ENCODE results near the gene PRR22. TPM values are rescaled to one million over a fixed set of nuclear protein-coding genes. Genes with fewer than 3 reads are reported as not detected.

PRR22 gene
- total RNA-seq, 1 donor from 2014 or later = 5.4 TPM

DNA sequence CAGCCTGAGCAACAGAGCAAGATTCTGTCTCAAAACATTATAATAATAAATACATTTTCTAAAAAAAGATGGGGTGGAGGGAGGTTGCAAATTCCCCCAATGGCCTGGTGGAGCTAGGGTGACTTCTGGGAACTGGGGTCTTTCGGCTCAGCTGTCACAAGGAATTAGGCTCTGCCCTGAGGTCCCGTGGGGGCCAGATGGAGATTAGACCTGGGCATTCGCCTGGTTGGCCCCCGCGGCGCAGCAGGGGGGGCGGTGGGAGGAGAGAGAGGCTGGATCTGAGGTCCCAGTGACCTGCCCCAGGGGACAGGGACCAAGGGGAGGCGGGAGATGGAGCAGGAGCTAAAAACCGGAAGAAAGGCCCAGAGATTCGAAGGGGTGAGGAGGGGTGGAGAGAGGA, 40.2 kb upstream of the PRR22 start:
- Mint-ChIP-seq H3K4me3 (no peak overlapping the region), H3K9me3 (no peaks in the 10 kb centered on the region), H3K27ac (no peak overlapping the region), H3K27me3 (ENCODE audit: low read depth) (peaks cover 4% of the 10 kb centered on the region), H3K4me1 (peaks cover 8% of the 10 kb centered on the region), H3K36me3 (no peaks in the 10 kb centered on the region)
- TF ChIP-seq, protein P1, sequence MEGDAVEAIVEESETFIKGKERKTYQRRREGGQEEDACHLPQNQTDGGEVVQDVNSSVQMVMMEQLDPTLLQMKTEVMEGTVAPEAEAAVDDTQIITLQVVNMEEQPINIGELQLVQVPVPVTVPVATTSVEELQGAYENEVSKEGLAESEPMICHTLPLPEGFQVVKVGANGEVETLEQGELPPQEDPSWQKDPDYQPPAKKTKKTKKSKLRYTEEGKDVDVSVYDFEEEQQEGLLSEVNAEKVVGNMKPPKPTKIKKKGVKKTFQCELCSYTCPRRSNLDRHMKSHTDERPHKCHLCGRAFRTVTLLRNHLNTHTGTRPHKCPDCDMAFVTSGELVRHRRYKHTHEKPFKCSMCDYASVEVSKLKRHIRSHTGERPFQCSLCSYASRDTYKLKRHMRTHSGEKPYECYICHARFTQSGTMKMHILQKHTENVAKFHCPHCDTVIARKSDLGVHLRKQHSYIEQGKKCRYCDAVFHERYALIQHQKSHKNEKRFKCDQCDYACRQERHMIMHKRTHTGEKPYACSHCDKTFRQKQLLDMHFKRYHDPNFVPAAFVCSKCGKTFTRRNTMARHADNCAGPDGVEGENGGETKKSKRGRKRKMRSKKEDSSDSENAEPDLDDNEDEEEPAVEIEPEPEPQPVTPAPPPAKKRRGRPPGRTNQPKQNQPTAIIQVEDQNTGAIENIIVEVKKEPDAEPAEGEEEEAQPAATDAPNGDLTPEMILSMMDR (IDR thresholded peaks at IDR 0.05; ENCODE audit: unreplicated experiment) = no peak
- no peak for DNase-seq (ENCODE audit: low spot score in 2 of 2, unreplicated experiment in 2 of 2)

DNA sequence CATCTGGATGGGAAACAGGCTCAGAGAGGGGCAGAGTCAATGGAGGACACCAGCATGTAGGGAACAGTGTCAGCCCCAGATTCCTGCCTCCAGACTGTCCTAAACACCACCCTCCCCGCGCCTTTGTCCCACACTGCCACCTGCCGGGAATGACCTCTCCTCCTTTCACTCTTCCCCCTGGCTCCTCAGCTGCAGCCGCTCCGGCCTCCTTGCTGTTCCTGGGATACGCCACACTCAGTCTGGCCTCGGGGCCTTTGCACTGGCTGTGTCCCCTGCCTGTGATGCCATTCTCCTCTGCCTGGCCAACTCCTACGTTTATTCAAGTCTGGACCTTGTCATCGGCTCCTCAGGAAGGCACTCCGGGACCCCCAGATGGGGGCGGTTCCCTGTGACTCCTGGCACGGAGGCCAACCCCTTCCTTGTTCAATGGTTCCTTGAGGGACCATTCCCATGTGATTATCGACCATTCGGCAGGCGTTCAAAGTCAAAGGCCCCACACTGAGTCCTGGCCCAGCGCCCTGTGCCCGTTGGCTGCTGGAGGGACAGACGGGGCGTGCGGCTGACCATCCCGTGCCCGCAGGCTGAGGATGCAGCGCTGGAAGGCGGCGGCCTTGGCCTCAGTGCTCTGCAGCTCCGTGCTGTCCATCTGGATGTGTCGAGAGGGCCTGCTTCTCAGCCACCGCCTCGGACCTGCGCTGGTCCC, 39.2 kb upstream of the PRR22 start:
- Mint-ChIP-seq H3K9me3 (no peaks in the 10 kb centered on the region), H3K36me3 (no peaks in the 10 kb centered on the region), H3K4me3 (no peak overlapping the region), H3K27ac (no peak overlapping the region), H3K27me3 (ENCODE audit: low read depth) (peaks cover 4% of the 10 kb centered on the region), H3K4me1 (peaks cover 8% of the 10 kb centered on the region)
- DNase-seq (ENCODE audit: low spot score in 2 of 2, unreplicated experiment in 2 of 2) = no peak
- TF ChIP-seq, protein P1 (IDR thresholded peaks at IDR 0.05; ENCODE audit: unreplicated experiment) = no peak

DNA sequence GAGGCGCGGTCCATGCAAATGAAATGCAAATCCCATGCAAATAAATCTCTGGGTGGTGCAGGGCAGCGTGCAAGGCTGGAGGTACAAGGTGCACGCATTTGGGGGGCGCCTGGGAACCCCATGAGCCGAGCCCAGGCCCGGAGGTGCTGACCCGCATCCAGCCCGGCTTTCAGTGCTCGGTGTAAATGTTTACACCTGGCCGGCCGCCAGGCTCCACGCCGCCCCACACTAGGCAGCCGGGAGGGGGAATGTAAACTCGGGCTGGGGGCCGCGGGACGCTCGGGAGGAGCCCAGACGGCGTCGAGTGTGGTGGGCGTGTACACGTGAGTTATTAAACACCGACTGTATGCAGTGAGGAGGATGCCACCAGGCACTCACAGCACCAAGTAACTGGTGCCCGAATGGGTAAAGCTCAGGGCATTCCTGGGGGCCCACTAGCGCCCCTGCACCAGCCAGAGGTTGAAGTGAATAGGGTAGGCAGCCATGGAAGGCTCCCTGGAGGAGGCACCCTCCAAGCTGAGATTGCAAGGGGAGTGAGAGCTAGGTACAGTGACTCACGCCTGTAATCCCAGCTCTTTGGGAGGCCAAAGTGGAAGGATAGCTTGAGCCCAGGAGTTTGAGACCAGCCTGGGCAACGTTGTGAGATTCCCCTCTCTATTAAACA, 37.8 kb upstream of the PRR22 start:
- no peaks in the 10 kb centered on the region for H3K9me3 Mint-ChIP-seq
- no peak overlapping the region for H3K27ac Mint-ChIP-seq
- H3K27me3 Mint-ChIP-seq (ENCODE audit: low read depth) = peaks cover 9% of the 10 kb centered on the region
- H3K4me1 Mint-ChIP-seq = peaks cover 4% of the 10 kb centered on the region
- H3K36me3 Mint-ChIP-seq = no peaks in the 10 kb centered on the region
- DNase-seq (ENCODE audit: low spot score in 2 of 2, unreplicated experiment in 2 of 2) = no peak
- TF ChIP-seq, protein P1 (IDR thresholded peaks at IDR 0.05; ENCODE audit: unreplicated experiment) = no peak
- no peak overlapping the region for H3K4me3 Mint-ChIP-seq

DNA sequence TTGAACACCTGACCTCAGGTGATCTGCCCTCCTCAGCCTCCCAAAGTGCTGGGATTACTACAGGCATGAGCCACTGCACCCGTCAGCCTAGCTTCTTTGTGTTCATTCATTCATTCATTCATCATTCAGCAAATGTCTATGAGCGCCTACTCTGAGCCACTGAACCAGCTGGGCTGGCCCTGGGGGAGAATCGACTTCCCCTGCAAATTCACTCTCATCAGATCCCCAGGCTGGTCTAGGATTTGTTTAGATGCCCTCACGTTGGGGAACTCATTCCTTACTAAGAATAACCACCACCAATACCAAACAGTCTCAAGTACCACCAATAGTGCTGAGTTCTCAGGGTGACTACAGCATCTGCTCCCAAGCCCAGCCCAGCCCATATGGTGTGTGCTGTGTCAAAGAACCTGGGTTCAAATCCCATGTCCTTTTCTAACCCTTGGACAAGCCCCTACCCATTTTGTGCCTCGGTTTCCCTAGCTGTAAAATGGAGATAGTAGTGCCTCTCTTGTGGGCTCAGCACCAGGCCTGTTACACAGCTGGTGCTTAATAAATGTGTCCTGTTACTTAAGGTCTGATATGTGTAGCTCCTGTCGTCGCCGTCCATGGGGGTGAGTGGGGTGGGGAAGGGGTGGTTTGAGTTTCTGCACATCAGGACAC, 37.1 kb upstream of the PRR22 start:
- DNase-seq (ENCODE audit: low spot score in 2 of 2, unreplicated experiment in 2 of 2) = no peak
- H3K4me3 Mint-ChIP-seq = no peak overlapping the region
- H3K9me3 Mint-ChIP-seq = no peaks in the 10 kb centered on the region
- H3K36me3 Mint-ChIP-seq = no peaks in the 10 kb centered on the region
- TF ChIP-seq, protein P1 (IDR thresholded peaks at IDR 0.05; ENCODE audit: unreplicated experiment) = no peak
- no peak overlapping the region for H3K27ac Mint-ChIP-seq
- H3K27me3 Mint-ChIP-seq (ENCODE audit: low read depth) = peaks cover 14% of the 10 kb centered on the region
- H3K4me1 Mint-ChIP-seq = no peaks in the 10 kb centered on the region

DNA sequence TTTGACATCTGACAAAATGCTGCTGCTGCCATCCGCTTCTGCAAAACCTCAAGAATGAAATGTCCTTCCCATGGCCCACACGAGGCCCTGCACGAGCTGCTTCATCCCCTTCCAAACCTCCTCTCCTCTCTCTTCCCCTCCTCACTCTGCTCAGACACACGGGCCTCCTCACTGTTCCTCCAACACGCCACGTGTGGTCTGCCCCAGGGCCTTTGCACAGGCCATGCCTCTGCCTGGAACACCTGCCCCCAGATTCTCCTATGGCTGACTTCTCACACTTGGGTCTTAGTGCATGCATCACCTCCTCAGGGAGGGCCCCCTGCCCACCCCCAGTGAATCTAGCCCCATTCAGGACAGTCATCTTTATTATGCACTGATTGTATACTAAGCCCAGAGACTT, 36.2 kb upstream of the PRR22 start:
- DNase-seq (ENCODE audit: low spot score in 2 of 2, unreplicated experiment in 2 of 2) = no peak
- Mint-ChIP-seq H3K36me3 (no peaks in the 10 kb centered on the region), H3K4me1 (no peaks in the 10 kb centered on the region), H3K9me3 (no peaks in the 10 kb centered on the region), H3K27me3 (ENCODE audit: low read depth) (peaks cover 21% of the 10 kb centered on the region), H3K27ac (no peak overlapping the region), H3K4me3 (no peak overlapping the region)
- TF ChIP-seq, protein P1 (IDR thresholded peaks at IDR 0.05; ENCODE audit: unreplicated experiment) = no peak
